GM21825 (cell line): ENCODE measurements around the gene LAMB4.
A peak's percentile ranks its signal among the peaks of the same experiment; 100 is the strongest.
"Not testable (repeated sequence)": the region's sequence is repeated elsewhere in the genome, so short reads cannot be mapped to it uniquely, and the experiment has no call there.

ENCODE experiments used
- ATAC-seq: cut with Tn5 transposase; IDR thresholded peaks from one replicate; pipeline ENCODE4 v1.9.1; 2021; ENCODE audit warnings: mild to moderate bottlenecking, moderate library complexity; ENCODE audit not compliant: unreplicated experiment

LAMB4 gene

DNA sequence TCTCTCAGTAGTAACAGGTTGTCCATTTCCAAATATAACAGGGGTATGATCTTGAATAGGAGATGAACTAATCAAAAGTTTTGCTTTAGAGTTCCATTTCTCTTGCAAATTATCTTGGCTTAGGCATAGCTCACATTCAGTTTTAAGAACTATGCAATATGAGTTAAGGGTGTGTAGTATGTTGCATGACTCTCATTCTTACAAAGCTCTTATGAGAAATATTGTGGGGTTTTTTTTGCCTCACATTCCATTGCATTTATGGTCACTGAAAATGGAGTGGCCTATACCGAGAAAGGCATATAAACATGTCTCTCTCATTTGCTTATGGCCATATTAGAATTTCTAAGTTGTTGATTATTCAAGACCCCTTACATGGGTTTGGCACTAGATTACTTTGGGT, 78.7 kb downstream of the LAMB4 start:
- ATAC-seq: no peak

DNA sequence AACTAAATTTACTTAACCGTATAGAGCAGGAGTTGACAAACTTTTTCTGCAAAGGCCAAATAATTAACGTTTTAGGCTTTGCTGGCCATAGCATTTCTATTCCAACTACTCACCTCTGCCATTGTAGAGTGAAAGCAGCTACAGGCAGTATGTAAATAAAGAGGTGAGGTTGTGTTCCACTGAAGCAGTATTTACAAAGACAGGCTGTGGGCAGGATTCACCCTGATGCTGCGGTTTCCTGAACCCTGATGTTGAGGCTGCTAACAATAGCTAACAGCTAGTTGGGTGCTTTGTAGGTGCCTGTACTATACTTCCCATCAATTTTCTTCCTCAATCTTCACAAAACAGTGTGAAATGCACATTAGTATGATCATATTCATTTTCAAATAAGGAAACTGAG, 80.2 kb downstream of the LAMB4 start:
- ATAC-seq: peak; percentile 72

DNA sequence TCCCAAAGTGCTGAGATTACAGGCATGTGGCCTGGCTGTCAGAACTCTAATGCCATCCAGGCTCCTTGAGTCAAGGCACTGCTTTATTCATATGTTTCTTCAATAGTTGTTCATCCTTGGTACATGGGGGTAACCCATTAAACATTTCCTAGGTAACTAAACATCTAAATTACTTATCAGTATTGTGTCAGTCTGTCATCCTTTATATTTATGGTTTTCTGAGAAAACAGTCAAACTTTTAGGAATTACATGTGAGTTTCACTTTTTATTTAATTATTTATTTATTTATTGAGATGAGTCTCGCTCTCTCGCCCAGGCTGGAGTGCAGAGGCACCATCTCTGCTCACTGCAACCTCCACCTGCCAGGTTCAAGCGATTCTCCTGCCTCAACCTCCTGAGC, 81.7 kb downstream of the LAMB4 start:
- no peak for ATAC-seq

DNA sequence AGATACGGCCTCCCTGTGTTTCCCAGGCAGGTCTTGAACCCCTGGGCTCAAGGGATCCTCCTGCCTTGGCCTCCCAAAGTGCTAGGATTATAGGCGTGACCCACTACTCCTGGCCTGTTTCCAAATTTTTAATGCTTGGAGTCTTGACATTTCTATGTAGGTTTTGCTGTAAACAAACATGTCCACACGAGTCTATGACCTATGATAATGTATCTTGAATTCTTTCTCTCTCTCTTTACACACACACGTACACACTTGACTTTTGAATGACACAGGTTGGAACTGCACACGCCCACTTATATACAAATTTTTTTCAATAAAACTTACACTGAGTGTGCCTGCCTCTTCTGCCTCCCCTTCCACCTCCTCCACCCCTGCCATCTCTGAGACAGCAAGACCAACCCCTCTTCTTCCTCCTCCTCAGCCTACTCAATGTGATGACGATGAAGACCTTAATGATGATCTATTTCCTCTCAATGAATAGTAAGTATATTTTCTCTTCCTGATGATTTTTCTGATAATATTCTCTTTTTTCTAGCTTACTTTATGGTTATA, 83.1 kb downstream of the LAMB4 start:
- ATAC-seq: no peak

DNA sequence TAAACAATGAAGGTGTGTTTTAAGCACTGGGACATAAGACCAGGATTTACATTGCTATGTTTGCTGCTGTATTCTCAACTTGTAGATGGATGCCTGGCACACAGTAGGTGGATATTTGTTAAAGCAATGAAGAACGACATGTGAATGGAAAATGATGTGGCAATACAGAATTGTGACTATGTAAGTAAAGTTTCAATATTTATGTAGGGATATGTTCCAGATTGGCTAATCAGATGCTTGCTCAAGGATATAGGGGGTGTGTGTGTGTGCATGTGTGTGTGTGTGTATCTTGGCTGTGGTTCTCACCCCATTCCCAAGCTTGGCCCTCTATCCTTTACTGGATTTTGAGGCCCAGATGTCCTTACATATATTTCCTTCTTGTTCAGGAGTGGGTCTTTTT, 84.5 kb downstream of the LAMB4 start:
- ATAC-seq: no peak

DNA sequence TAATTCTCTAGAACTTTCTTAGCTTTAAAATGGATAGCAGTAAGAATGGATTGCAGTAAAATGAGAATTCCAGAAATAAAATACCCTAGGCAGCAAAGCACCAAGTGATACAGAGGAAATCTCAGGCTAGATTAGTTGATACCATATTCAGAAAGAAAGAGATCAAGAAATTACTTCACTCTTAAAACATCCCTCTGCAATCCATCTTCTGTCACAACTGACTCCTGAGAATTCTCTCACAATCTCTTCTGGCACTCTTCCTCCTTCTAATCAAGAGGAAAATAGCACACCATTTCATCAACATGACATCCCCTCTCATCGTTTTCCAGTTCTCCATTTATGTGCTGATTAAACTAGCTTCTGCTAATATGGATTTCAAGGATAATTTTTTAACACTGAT, 85.0 kb downstream of the LAMB4 start:
- ATAC-seq: no peak

DNA sequence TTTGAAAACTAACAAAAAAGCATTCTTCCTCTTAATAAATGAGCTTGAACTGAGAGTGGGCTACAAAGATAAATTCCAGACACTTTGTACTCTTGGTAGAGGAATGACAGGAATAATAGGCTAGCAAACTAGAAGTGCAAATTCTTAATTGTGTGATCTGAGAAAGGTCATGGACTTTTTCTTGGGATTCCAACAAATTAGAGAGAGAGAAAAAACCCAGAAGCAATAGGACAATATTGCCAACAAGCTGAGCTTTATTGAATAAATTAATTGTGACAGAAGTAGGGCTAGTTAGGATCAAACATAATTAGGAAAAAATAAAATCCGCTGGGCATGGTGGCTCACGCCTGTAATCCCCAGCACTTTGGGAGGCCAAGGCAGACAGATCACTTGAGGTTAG, 85.8 kb downstream of the LAMB4 start:
- ATAC-seq: no peak

DNA sequence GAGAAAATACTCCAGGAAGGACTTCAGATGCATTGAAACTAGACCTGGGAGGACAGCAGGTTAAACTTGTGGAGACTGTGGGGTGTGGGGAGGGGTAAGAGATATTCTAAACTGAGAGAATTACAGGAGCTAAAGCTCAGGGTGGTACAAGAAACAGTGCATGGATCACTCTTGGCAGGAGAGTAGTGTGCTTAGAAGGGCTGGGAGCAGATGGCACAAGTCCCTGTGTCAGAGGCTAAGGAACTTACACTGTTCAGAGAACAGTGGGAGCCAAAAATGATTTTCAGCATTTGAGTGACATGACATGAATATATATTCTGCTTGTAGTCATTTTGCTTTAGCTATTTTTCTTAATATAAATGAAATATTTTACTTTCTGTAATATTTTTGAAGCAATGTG, 91.2 kb downstream of the LAMB4 start:
- no peak for ATAC-seq

DNA sequence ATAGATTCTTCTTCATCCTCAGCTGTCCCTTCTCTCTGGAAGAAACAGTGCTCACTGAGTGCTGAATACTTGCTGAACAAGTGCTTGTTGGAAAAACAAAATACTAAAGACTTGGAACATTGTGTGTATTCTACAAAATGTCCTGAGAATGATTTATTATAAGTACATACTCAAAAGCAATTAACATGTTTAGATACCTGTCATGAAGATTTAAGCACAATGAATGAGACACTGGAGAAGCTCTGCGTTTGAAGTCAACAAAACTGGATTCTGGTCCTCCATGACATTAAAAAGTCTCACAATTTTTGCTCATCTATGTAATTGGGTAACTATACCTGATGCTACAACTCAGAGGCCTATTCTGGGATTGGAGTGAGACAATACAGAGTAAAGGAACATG, 92.4 kb downstream of the LAMB4 start:
- no peak for ATAC-seq

DNA sequence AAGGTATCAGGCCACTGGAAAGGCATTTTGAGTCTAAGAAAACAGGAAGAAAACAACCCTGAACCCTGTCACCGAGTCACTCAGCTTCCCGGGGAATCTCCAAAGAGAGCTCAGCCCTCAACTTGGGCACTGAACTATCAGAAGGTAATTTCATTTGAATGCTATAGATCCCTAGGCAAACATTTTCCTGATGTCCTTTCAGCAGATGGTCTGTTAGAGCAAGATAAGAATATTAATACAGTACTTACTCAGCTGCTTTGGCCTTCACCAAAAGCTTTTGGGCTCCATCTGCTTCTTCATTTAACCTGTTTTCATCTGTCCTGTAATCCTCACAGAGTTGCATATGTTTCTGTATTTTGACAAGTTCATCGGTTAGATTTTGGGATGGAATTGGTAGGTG, 93.0 kb downstream of the LAMB4 start:
- ATAC-seq: no peak

DNA sequence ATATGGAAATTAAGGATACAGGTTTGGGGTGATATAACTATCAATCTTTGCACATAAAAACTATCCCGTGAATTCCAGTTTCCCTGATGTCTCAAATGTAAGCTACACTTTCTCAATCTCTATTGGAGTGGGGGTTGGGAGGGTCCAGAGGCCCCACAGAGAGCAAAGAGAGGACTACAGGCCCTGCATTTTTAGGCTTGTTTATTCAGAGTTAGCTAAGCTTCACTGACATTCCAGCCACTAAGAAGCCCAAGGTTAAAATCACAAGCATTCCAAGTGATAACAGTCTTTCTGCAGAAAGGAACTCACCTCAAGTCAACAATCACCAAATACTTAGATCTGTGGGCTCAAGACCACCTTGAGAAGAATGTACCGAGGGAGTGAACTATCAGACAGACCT, 95.6 kb downstream of the LAMB4 start:
- ATAC-seq: no peak

DNA sequence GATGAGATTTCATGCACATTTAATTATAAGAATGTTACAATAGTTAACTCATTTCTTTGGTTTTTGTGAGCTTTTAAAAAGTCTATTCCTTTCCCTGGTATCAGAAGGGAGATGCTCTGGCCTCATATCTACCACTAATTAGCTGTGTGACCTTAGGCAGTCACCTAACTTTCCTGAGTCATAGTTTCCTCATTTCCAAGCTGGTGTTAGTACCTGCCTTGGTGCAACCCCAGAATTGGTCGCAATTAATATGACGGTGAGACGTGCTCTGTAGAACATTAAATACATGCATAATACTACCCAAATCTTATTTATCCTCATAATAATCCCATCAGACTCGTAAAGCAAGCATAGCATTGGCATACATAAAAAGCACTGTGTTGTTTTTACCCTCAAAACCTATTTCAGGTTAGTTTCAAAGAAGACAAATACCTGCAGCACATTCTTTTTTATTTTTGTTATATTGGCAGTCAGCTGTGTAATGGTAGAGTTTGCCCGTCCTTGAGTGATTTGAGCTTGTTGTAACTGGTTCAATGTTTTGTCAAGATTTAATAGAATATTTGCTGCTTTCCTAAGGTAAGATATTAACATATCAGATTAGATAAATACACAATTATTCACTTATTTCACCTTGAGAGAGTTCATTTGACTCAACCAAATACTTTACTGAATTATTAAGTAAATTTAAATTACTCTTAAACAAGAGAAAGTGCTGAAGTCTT, 96.2 kb downstream of the LAMB4 start:
- no peak for ATAC-seq

DNA sequence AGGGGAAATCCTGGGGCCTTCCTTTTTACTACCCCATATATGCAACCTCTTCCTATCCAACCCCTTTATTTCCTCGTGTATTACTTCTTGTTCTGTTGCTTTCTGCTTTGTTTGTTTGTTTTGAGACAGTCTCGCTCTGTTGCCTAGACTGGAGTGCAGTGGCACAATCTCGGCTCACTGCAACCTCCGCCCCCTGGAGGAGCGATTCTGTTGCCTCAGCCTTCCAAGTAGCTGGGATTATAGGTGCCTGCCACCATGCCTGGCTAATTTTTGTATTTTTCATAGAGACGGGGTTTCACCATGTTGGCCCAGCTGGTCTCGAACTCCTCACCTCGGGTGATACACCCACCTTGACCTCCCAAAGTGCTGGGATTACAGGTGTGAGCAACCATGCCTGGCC, 96.9 kb downstream of the LAMB4 start:
- ATAC-seq: not testable (repeated sequence)

DNA sequence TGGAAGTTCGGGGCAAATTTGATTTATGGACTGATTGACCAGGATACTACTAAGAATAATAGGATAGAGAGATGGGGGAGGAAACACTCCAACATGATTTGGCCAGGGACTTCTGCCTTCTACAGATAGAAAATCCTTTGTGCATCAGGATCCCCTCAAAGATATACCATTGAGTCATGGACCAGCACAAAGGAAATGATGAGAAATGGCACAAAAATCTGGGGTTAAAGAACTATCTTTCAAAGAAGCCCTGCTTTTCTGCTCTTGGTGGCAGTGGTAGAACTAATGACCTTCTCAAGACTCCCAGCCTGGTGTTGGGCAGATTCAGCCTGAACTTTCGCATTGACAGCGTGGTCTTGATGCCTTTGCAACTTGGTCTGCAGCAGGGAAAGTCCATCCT, 99.6 kb downstream of the LAMB4 start:
- ATAC-seq: no peak

DNA sequence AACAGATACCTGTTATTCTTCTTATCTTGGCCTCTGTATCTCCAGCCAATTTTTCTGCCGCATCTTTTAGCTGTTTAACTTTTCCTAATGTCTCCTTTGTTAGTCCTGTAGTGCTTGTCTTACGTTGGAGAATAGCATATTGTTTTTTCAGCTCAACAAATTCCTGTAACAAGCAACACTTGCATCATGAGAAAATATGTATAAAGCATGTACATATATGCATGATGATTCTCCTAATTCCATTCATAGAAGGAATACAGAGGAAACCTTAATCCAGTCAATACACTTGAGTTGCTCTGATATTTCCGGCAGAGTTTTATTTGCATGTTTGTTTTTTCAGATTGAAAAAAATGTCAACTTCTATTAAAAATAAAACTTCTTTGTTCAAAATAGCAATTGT, 101.1 kb downstream of the LAMB4 start:
- no peak for ATAC-seq

DNA sequence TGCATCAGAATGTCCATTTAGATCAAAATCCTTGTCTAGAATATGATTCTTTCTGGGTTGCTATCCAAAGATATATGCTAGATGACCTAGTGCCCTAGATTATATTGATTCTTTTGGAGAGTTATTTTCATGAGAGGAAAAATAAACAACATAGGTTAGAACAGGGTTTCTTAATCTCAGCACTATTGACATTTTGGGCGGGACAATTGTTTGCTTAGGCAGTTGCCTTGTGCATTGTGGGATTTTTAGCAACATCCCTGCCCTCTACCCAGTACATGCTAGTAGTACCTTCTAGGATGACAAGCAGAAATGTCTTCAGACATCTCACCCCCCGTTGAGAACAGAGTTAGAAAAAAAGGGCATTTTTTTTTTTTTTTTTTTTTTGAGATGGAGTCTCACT, 102.0 kb downstream of the LAMB4 start:
- no peak for ATAC-seq

DNA sequence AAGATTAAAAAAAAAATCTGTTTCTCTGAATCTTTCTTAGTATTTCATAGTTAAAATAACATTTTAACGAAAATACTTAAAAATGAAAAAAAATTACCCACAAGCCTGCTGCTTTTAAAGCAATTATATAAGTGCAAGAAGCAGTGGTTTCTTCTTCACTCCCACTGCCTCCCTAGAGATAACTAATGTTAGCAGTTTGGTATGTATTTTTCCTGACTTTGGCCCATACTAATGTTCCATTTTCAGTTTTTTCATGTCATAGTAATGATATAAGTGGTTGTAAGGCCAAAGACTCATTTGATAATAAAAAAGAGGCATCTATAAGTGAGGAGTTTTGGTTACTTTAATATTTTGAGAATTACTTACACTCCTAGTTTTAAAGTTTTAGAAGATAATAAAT, 102.9 kb downstream of the LAMB4 start:
- no peak for ATAC-seq

DNA sequence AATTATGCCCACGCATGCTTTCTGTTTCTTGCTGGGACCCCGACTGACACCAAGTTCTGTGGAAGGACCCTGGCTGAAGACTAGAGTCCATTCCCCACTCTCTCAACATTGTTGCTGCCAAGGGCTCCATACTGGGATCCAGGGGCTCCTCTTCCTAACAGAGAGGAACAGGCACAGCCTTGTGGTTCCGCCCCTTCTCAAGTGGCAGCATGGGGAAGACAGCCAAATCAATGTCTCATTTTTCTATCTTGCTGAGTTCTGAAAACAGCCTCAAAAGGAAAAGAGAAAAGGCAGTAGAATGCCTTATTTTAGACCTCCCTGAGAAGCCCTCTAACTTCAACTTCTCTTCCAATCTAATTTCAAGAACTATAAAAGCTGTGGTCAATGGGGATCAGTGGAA, 103.5 kb downstream of the LAMB4 start:
- no peak for ATAC-seq

DNA sequence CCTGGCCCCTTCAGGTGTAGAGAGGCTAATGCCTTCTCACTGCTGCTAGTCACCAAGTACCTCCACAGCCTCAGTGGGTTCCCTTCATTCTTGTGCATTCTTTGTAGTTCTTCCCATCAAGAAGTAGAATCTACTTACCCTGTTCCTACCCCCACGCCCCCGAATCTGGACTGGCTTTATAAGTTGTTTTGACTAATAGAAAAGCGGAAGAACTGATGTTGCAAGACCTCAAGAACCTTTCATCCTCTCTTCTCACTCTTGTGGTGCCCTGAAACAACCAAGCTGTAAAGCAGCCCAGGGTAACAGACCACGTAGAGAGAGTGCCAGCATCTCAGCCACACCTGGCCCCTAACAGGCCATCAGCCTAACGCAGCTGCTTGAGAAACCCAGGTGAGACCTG, 104.0 kb downstream of the LAMB4 start:
- no peak for ATAC-seq

DNA sequence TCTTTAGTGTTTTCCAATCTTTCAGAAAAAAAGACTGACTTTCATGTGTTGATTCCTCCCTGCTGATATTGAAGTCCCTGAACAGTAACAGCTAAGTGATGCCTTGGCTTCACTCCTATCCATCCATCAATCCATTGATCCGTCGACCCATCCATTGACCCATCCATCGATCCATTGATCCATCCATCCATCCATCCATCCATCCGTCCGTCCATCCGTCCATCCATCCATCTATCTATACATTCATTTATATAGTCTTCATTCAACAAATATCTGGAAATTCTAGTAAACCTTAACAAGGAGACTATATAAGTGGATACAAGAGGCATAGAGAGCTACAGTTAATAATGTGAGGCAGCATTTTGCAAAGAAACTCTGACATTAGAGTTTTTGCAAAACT, 105.6 kb downstream of the LAMB4 start:
- no peak for ATAC-seq

DNA sequence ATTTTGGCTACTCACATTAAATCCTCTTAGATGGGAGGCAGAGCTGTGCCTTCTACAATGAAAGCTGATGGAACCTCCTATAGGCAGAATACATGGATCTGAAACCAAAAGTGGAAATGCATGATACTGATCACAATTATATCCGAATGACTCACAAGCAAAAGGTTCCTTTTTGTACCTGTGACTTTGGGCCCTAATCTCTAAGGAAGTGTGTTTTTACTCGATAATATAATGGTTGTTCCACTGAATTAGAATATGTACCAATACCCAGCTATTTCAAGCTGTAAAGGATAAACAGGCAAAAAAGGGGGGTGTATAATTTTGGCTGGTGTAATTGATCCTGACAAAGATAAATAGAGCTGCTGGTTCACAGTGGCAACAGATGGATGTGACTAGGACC, 109.6 kb downstream of the LAMB4 start:
- no peak for ATAC-seq

DNA sequence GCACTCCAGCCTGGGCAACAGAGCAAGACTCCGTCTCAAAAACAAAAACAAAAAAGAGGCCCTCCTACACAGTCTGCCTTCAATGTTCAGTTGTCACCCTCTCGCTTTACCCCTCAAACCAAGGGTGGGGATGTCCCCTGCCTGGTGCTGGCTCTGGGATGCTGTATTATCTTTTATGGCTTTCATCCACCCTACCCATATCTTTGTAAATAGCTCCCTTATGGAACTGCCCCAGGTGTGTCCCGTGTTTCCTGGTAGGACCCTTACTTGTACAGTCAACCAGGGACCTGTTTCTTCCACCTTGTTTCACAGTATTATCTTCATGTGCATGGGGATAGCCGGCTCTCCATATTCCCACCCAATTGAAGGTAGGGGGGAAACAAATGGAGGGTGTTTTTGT, 111.5 kb downstream of the LAMB4 start:
- no peak for ATAC-seq

DNA sequence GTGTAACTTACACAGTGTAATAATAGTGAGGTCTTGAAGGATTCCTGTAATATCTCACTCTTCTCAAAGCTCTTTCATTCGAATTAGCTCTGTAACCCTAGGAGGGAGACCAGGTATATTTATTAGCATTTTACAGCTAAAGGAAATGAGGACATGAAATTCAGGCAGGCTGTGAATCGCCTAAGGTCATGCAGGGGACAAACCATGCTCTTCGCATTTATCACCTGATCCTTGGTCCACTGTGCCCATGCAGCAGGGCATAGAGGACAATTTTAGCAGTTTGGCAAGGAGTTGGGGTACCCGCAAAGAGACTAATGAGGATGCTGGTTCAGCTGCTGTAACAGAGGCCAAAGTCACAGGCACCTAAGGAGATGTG, 112.4 kb downstream of the LAMB4 start:
- ATAC-seq: no peak
